ENCODE results near the gene OR6B3.

DNA sequence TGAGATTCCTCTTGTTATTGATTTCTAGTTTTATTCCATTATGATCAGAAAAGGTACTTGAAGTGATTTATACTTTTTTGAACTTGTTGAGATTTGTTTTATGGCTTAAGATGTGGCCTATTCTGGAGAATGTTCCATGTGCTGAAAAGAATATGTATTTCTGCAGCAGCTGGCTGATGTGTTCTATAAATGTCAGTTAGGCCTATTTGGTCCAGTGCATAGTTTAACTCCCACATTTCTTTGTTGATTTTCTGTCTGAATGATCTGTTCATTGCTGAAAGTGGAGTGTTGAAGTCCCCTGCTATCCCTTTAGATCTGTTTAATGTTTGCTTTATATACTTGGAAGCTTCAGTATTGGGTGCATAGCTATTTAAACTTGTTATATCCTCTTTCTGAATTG lies 16.0 kb downstream of the OR6B3 start:
- TF ChIP-seq YY1 (IDR thresholded peaks at IDR 0.05; ENCODE audit: insufficient read depth, insufficient read length) = no peak
- TF ChIP-seq SUZ12 (IDR thresholded peaks at IDR 0.05; ENCODE audit: extremely low read depth, insufficient read depth, insufficient read length) = no peak
- TF ChIP-seq ZNF274 (IDR thresholded peaks at IDR 0.05; ENCODE audit: low read depth, low read length) = no peak

Data from NT2/D1 (cell line).